Fibroblast of lung (primary cell): ENCODE data around the gene HABP4. TPM values are rescaled to one million over a fixed set of nuclear protein-coding genes. Genes with fewer than 3 reads are reported as not detected.

Experiments used
- DNase-seq, 2 donors: peaks; one replicate each; pipeline versions ENCODE4 v3.0.0 to v3.0.0-alpha.2; 2010; ENCODE audit warnings: low read depth in 2 of 2
- H2AFZ ChIP-seq: 2 replicates; pipeline ENCODE4 v1.5.1; 2012; ENCODE audit warnings: low read length, control low read depth, inconsistent platforms
- H3K27ac ChIP-seq: 2 replicates; pipeline ENCODE4 v1.5.1; 2011; ENCODE audit warnings: low read length, control low read depth; ENCODE audit not compliant: insufficient read depth
- H3K27me3 ChIP-seq: 2 replicates; pipeline ENCODE4 v1.5.1; 2011; ENCODE audit warnings: mild to moderate bottlenecking, low read length; ENCODE audit not compliant: control insufficient read depth, insufficient read depth
- H3K36me3 ChIP-seq: 2 replicates; pipeline ENCODE4 v1.5.1; 2011; ENCODE audit warnings: low read length; ENCODE audit not compliant: control insufficient read depth, insufficient read depth
- H3K4me1 ChIP-seq: 2 replicates; pipeline ENCODE4 v1.5.1; 2011; ENCODE audit warnings: low read length; ENCODE audit not compliant: control insufficient read depth, insufficient read depth; ENCODE audit errors: extremely low read depth
- H3K4me2 ChIP-seq: 2 replicates; pipeline ENCODE4 v1.5.1; 2011; ENCODE audit warnings: low read length, control low read depth; ENCODE audit not compliant: insufficient read depth; ENCODE audit errors: extremely low read depth
- H3K4me3 ChIP-seq, 4 experiments: fragments of 200-600 bp in 1 of 4; sonication (generic) in 1 of 4; replicated peaks in 1 of 4; 2 replicates each; pipeline ENCODE4 v1.5.1; 2011 to 2016; ENCODE audit warnings: low read length in 4 of 4, low read depth in 3 of 4, mild to moderate bottlenecking in 3 of 4, control low read depth in 2 of 4, inconsistent platforms in 1 of 4, mixed read lengths in 1 of 4; ENCODE audit not compliant: insufficient read depth in 1 of 4; ENCODE audit errors: control extremely low read depth in 1 of 4
- H3K79me2 ChIP-seq: 2 replicates; pipeline ENCODE4 v1.5.1; 2012; ENCODE audit warnings: mild to moderate bottlenecking, low read length, inconsistent platforms; ENCODE audit not compliant: control insufficient read depth, insufficient read depth
- H3K9ac ChIP-seq: 2 replicates; pipeline ENCODE4 v1.5.1; 2011; ENCODE audit warnings: mild to moderate bottlenecking, low read length, control low read depth; ENCODE audit not compliant: insufficient read depth
- H3K9me3 ChIP-seq: 2 replicates; pipeline ENCODE4 v1.5.1; 2012; ENCODE audit warnings: low read depth, low read length; ENCODE audit not compliant: control insufficient read depth, insufficient read depth
- H4K20me1 ChIP-seq: 2 replicates; pipeline ENCODE4 v1.5.1; 2011; ENCODE audit warnings: low read length; ENCODE audit not compliant: control insufficient read depth, insufficient read depth; ENCODE audit errors: extremely low read depth
- EZH2 ChIP-seq: IDR thresholded peaks from 2 replicates; pipeline ENCODE4 v1.5.1; 2012; ENCODE audit warnings: low read length, control low read depth, mild to moderate bottlenecking; ENCODE audit errors: missing control alignments
- polyA plus RNA-seq, 2 donors: library from polyadenylated mRNA; depleted of rRNA in 1 of 2; stranded (reverse) in 1 of 2; unstranded in 1 of 2; fragments of >200 nt; gene quantifications; 2 replicates each; pipeline ENCODE4 v1.2.1, GENCODE V29; 2011 to 2012; ENCODE audit warnings: missing spikeins in 1 of 2
- total RNA-seq: library from RNA; depleted of rRNA; stranded (reverse); fragments of >200 nt; gene quantifications from 2 replicates; pipeline ENCODE4 v1.2.1, GENCODE V29; 2014
- TF ChIP-seq, protein P1 (sequence below), 2 donors: IDR thresholded peaks in 1 of 2; conservative IDR thresholded peaks in 1 of 2; 1 replicate in 1 of 2; 2 replicates in 1 of 2; pipeline ENCODE4 v1.5.1; 2011 to 2012; ENCODE audit warnings: low read length in 2 of 2, control low read depth in 1 of 2, inconsistent platforms in 1 of 2, low read depth in 1 of 2, mild to moderate bottlenecking in 1 of 2

The HABP4 gene
- total and polyA plus RNA-seq, 2 donors (not counting 1 experiment from before 2014, with no cell fraction given), result 28.7 to 31.4 TPM

DNA sequence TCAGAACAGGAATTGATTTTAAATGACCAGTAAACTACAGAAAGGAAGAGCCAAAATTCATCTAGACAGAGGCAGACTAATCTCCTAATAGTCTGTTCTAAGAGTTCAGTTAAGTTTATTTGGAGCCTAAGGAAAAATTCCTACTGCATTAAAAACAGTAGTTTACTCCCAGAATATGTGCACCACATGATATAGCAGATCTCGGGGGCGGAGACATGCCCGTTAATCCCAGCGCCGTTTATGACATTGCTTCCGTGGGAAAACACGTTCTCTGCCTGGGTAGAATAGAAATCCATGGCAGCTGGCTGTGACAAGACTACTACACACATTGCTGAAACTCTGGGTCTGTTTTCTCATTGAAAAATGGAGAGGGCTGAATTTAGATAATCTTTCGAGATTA is 11.4 kb downstream of the HABP4 start:
- H3K27me3 ChIP-seq, result no peaks in the 10 kb centered on the region
- H3K9ac ChIP-seq, result no peak overlapping the region
- H3K79me2 ChIP-seq, result peaks cover 2% of the 10 kb centered on the region
- no peak for TF ChIP-seq EZH2
- H3K4me3 ChIP-seq, result no peak overlapping the region
- H2AFZ ChIP-seq, result no peak overlapping the region
- H3K4me2 ChIP-seq, result no peak overlapping the region
- H3K27ac ChIP-seq, result no peak overlapping the region
- no peak for DNase-seq
- H3K36me3 ChIP-seq, result peaks cover 5% of the 10 kb centered on the region
- H4K20me1 ChIP-seq, result no peaks in the 10 kb centered on the region
- no peaks in the 10 kb centered on the region for H3K4me1 ChIP-seq
- H3K9me3 ChIP-seq, result no peaks in the 10 kb centered on the region

DNA sequence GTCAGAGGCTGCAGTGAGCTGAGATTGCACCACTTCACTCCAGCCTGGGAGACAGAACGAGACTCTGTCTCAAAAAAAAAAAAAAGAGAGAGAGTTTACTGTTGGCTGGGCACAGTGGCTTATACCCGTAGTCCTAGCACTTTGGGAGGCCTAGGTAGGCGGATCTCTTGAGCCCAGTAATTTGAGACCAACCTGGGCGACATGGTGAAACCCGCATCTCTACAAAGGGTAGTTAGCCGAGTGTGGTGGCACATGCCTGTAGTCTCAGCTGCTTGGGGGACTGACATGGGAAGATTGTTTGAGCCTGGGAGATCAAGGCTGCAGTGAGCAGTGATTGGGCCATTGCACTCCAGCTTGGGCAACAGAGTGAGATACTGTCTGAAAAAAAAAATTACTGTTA is 12.6 kb downstream of the HABP4 start:
- Histone ChIP-seq H3K4me2 (no peak overlapping the region), H3K4me3 (no peak overlapping the region), H3K4me1 (no peaks in the 10 kb centered on the region), H3K36me3 (peaks cover 5% of the 10 kb centered on the region), H3K9ac (no peak overlapping the region), H4K20me1 (no peaks in the 10 kb centered on the region), H3K9me3 (no peaks in the 10 kb centered on the region), H3K27ac (no peak overlapping the region), H3K79me2 (no peaks in the 10 kb centered on the region), H3K27me3 (no peaks in the 10 kb centered on the region), H2AFZ (no peak overlapping the region)
- TF ChIP-seq, protein P1, sequence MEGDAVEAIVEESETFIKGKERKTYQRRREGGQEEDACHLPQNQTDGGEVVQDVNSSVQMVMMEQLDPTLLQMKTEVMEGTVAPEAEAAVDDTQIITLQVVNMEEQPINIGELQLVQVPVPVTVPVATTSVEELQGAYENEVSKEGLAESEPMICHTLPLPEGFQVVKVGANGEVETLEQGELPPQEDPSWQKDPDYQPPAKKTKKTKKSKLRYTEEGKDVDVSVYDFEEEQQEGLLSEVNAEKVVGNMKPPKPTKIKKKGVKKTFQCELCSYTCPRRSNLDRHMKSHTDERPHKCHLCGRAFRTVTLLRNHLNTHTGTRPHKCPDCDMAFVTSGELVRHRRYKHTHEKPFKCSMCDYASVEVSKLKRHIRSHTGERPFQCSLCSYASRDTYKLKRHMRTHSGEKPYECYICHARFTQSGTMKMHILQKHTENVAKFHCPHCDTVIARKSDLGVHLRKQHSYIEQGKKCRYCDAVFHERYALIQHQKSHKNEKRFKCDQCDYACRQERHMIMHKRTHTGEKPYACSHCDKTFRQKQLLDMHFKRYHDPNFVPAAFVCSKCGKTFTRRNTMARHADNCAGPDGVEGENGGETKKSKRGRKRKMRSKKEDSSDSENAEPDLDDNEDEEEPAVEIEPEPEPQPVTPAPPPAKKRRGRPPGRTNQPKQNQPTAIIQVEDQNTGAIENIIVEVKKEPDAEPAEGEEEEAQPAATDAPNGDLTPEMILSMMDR (conservative IDR thresholded peaks at IDR 0.05 in 1 of 2, IDR thresholded peaks at IDR 0.05 in 1 of 2; ENCODE audit: low read depth in 1 of 2, low read length in 2 of 2), result no peak
- TF ChIP-seq EZH2, result no peak
- no peak for DNase-seq

DNA sequence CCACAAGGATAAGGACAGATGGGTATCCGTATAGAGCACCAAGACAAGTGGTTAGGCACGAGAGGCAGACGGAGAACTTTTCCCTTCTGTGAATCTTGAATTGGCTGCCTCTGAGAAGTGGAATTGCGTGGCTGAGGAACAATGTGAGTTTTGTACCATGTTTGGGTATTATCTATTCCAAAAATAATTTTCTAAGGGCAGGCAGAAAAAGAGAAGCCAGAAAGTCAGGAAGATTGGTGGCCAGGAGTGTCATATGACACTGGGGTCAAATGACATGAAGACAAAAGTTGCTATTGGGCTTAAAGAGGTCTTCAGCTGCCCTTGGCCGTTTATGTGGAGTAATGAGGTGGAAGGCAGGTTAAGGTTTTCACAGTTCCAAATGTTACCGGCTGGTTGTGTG is 14.5 kb downstream of the HABP4 start:
- TF ChIP-seq EZH2, result no peak
- TF ChIP-seq, protein P1 (conservative IDR thresholded peaks at IDR 0.05 in 1 of 2, IDR thresholded peaks at IDR 0.05 in 1 of 2; ENCODE audit: low read depth in 1 of 2, low read length in 2 of 2), result no peak

More for the DNA sequence above, 14.5 kb downstream of the HABP4 start:
- H3K36me3 ChIP-seq, result peaks cover 4% of the 10 kb centered on the region
- H3K27ac ChIP-seq, result no peak overlapping the region
- no peak overlapping the region for H3K9ac ChIP-seq
- H3K9me3 ChIP-seq, result no peaks in the 10 kb centered on the region
- DNase-seq, result no peak
- no peaks in the 10 kb centered on the region for H4K20me1 ChIP-seq
- no peaks in the 10 kb centered on the region for H3K4me1 ChIP-seq
- H3K27me3 ChIP-seq, result no peaks in the 10 kb centered on the region
- H3K4me3 ChIP-seq, result no peak overlapping the region
- no peak overlapping the region for H3K4me2 ChIP-seq
- no peak overlapping the region for H2AFZ ChIP-seq
- H3K79me2 ChIP-seq, result no peaks in the 10 kb centered on the region
